ENCODE results near the gene SMARCAL1. TPM values are rescaled to one million over a fixed set of nuclear protein-coding genes. Genes with fewer than 3 reads are reported as not detected.
"Not testable (repeated sequence)": the region's sequence is repeated elsewhere in the genome, so short reads cannot be mapped to it uniquely, and the experiment has no call there.

Gene SMARCAL1
- total RNA-seq, 6 experiments from 2014 or later, result 6.1 to 11.0 (median 7.9) TPM

DNA sequence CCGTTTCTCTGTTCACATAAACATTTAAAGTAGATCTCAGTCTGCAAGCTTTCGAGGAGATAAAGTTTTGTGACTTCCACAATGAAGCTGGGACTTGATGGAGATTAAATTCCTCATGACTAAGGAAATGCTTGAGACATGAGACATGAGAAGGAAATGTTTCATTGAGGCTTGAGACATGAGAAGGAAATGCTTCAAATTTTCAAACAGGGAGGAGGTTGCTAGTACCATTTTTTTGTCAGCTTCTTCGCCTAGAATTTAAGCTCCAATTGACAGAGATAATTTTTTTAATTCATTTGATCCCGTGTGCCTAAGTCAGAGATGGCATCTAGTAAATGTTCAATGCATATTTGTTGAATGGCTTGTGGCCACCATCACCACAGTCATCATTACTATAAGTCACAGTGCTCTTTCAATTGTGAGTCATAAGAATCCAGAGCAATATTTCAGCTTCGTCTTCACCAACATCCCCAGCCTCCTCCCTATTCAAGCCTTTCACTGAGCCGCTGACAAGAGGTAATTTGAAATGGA is 39.5 kb upstream of the SMARCAL1 start:
- DNase-seq (no peak), ATAC-seq (no peak)
- Histone ChIP-seq H3K9me3 (no peaks in the 10 kb centered on the region), H3K27ac (no peak overlapping the region), H3K27me3 (peaks cover 0 to 15% of the 10 kb centered on the region in 2 donors), H3K36me3 (no peaks in the 10 kb centered on the region), H3K4me3 (no peak overlapping the region), H3K4me1 (peaks cover 0 to 9% (median 0%) of the 10 kb centered on the region in 4 donors)
- intact Hi-C loops (cut with DNase I), result no loop called here
- TF ChIP-seq, protein P1, sequence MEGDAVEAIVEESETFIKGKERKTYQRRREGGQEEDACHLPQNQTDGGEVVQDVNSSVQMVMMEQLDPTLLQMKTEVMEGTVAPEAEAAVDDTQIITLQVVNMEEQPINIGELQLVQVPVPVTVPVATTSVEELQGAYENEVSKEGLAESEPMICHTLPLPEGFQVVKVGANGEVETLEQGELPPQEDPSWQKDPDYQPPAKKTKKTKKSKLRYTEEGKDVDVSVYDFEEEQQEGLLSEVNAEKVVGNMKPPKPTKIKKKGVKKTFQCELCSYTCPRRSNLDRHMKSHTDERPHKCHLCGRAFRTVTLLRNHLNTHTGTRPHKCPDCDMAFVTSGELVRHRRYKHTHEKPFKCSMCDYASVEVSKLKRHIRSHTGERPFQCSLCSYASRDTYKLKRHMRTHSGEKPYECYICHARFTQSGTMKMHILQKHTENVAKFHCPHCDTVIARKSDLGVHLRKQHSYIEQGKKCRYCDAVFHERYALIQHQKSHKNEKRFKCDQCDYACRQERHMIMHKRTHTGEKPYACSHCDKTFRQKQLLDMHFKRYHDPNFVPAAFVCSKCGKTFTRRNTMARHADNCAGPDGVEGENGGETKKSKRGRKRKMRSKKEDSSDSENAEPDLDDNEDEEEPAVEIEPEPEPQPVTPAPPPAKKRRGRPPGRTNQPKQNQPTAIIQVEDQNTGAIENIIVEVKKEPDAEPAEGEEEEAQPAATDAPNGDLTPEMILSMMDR (IDR thresholded peaks at IDR 0.05), result no peak
- TF ChIP-seq POLR2A (IDR thresholded peaks at IDR 0.05), result no peak
- WGBS (ENCODE audit: insufficient coverage, low coverage, low lambda C conversion rate, missing lambda C conversion rate), result 14% methylated on average over 6 of the region's 6 CpGs

DNA sequence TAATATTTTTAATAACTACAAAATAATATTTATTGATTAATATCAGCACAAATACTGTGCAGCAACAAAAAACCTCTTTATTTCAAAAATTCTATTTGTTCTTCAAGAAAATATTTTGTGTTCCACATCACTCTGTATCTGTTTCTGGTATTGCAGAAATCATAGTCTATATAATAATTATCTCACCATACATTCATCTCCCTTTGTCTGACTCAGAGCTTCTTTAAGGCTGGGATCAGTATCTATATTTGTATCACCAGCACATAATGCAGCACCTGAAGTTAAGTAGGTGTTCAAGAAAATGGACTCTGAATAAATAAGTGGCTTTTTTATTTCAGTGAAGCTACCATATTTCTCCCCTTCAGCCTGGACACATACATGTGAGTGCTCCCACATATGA is 38.4 kb upstream of the SMARCAL1 start:
- Histone ChIP-seq H3K9me3 (no peaks in the 10 kb centered on the region), H3K36me3 (no peaks in the 10 kb centered on the region), H3K27me3 (peaks cover 0 to 15% of the 10 kb centered on the region in 2 donors), H3K4me1 (peaks cover 0 to 9% (median 0%) of the 10 kb centered on the region in 4 donors), H3K4me3 (no peak overlapping the region), H3K27ac (no peak overlapping the region)
- TF ChIP-seq, protein P1 (IDR thresholded peaks at IDR 0.05), result no peak
- no peak for TF ChIP-seq POLR2A (IDR thresholded peaks at IDR 0.05)
- DNase-seq, result no peak
- intact Hi-C loops (cut with DNase I), result no loop called here
- no peak for ATAC-seq

DNA sequence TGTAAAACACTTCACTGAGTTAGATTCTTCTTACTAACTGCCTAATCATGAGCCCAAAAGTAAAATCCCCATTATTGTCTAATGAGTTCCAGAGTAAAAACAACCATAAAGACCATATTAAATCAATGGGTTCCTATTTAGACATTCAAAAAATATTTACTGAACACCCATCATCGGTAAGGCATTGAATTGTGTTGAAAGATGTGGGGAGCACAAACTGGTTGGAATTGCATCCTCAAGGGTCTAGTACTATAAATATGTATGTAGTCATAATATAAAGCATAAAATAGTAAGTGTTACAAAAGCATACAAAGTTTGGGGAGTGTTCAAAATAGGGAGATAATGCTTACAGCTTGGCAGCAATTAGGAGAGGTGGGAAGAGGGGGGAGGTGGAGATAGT is 37.0 kb upstream of the SMARCAL1 start:
- Histone ChIP-seq H3K4me1 (peaks cover 0 to 9% (median 0%) of the 10 kb centered on the region in 4 donors), H3K4me3 (no peak overlapping the region), H3K9me3 (no peaks in the 10 kb centered on the region), H3K27me3 (peaks cover 0 to 15% of the 10 kb centered on the region in 2 donors), H3K27ac (no peak overlapping the region), H3K36me3 (no peaks in the 10 kb centered on the region)
- no peak for ATAC-seq
- DNase-seq, result no peak
- intact Hi-C loops (cut with DNase I), result no loop called here
- 75% methylated on average over 1 of the region's 1 CpG for WGBS (ENCODE audit: insufficient coverage, low coverage, low lambda C conversion rate, missing lambda C conversion rate)
- no peak for TF ChIP-seq POLR2A (IDR thresholded peaks at IDR 0.05)
- TF ChIP-seq, protein P1 (IDR thresholded peaks at IDR 0.05), result no peak

DNA sequence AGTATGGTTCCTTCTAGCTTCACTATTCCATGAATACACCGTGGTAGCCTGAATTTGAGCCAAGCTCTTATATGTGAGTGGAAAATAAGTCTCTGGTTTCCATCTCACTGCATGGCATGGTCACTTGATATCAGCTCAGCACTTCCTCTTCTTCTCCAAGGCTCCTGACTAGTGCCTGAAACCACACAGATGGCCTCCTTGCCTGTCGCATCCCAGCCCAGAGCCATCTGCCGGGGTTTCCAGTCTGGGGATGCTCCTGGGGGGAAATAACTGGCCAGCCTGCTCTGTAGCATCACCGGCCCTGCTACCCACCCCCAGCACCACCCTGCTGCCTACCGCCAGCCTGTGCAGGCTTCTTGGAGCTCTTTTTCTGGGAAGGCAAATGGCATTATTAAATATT is 32.3 kb upstream of the SMARCAL1 start:
- ATAC-seq, result no peak
- H3K4me3 ChIP-seq, result no peak overlapping the region
- WGBS (ENCODE audit: insufficient coverage, low coverage, low lambda C conversion rate, missing lambda C conversion rate), result 41% methylated on average over 5 of the region's 5 CpGs

DNA sequence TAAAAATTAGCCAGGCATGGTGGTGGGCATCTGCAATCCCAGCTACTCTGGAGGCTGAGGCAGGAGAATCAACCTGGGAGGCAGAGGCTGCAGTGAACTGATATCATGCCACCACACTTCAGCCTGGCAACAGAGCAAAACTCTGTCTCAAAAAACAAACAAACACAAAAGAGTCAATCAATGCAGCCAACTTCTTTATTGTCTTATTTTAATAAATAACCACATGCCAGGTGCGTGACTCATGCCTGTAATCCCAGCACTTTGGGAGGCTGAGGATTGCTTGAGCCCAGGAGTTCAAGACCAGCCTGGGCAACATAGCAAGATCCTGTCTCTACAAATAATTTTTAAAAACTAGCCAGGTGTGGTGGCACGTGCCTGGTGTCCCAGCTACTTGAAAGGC is 27.9 kb upstream of the SMARCAL1 start:
- H3K27me3 ChIP-seq; H3K36me3 ChIP-seq; DNase-seq; H3K4me1 ChIP-seq; intact Hi-C loops (cut with DNase I); H3K27ac ChIP-seq; H3K4me3 ChIP-seq; ATAC-seq; H3K9me3 ChIP-seq: not testable (repeated sequence)
- WGBS (ENCODE audit: insufficient coverage, low coverage, low lambda C conversion rate, missing lambda C conversion rate), result 42% methylated on average over 2 of the region's 2 CpGs

More for the DNA sequence above, 32.3 kb upstream of the SMARCAL1 start:
- Histone ChIP-seq H3K4me1 (no peaks in the 10 kb centered on the region), H3K9me3 (no peaks in the 10 kb centered on the region), H3K27ac (no peak overlapping the region), H3K27me3 (no peaks in the 10 kb centered on the region), H3K36me3 (no peaks in the 10 kb centered on the region)
- no peak for DNase-seq
- intact Hi-C loops (cut with DNase I), result no loop called here
- no peak for TF ChIP-seq POLR2A (IDR thresholded peaks at IDR 0.05)
- TF ChIP-seq, protein P1 (IDR thresholded peaks at IDR 0.05), result no peak

Measured in right lobe of liver (tissue), 6 donors.